Activated CD8-positive, alpha-beta T cell treated with anti-CD3 and anti-CD28 coated beads, Interleukin-2, amount 10 ng/mL, durations not matched to agents 7 days and 5 days (primary cell): ENCODE measurements around the gene DNMT3A. TPM values are rescaled to one million over a fixed set of nuclear protein-coding genes. Genes with fewer than 3 reads are reported as not detected.

Experiments used
- ATAC-seq: fragments of 150-1000 bp; cut with Tn5 transposase; one replicate; pipeline ENCODE4 v1.10.0; 2021; ENCODE audit warnings: moderate library complexity
- CTCF ChIA-PET: fragments of 350-600 bp; sonication (Branson Sonifier 250); formaldehyde crosslinking; loops from one replicate; lab custom pipeline; 2021; ENCODE audit warnings: antibody characterized with exemption; lab: Charles Lee
- POLR2A ChIA-PET: fragments of 350-600 bp; sonication (Branson Sonifier 250); formaldehyde crosslinking; loops from one replicate; lab custom pipeline; 2021; ENCODE audit warnings: antibody characterized with exemption; lab: Charles Lee
- DNase-seq: peaks from one replicate; pipeline ENCODE4 v3.0.0-alpha.2; 2020
- H3K27ac Mint-ChIP-seq: one replicate; pipeline ENCODE4 v1.8.0; 2021; ENCODE audit warnings: mild to moderate bottlenecking, mixed read lengths
- H3K27me3 Mint-ChIP-seq: one replicate; pipeline ENCODE4 v1.8.0; 2021; ENCODE audit warnings: low read depth, mixed read lengths
- H3K36me3 Mint-ChIP-seq: one replicate; pipeline ENCODE4 v1.8.0; 2021; ENCODE audit warnings: low read depth, mixed read lengths
- H3K4me1 Mint-ChIP-seq: one replicate; pipeline ENCODE4 v1.8.0; 2021; ENCODE audit warnings: low read depth, mixed read lengths
- H3K4me3 Mint-ChIP-seq: one replicate; pipeline ENCODE4 v1.8.0; 2021; ENCODE audit warnings: mild to moderate bottlenecking, mixed read lengths
- H3K9me3 Mint-ChIP-seq: one replicate; pipeline ENCODE4 v1.8.0; 2022; ENCODE audit warnings: mixed read lengths; ENCODE audit not compliant: insufficient read depth
- microRNA-seq: library from miRNA; unstranded; fragments of <30 nt; microRNA quantifications from one replicate; pipeline ENCODE4 v1.2.0, GENCODE V29; 2022
- total RNA-seq, 2 experiments: library from RNA; stranded (reverse); gene quantifications; one replicate each; pipeline ENCODE4 v1.2.3, GENCODE V29; 2021

DNMT3A gene
- total RNA-seq, 2 experiments from 2014 or later, result 76.4 to 79.8 TPM

- no peak overlapping the region for H3K4me3 Mint-ChIP-seq
- POLR2A ChIA-PET, result no interaction called here
- no peak for ATAC-seq
- no peaks in the 10 kb centered on the region for H3K36me3 Mint-ChIP-seq
- H3K4me1 Mint-ChIP-seq, result peaks cover 15% of the 10 kb centered on the region
- no peak for DNase-seq
- CTCF ChIA-PET, result interaction anchor here (3.5 to 4.0 kb wide), 2 partner anchors 69 to 223 kb away, joined by 30 to 39 read pairs; no protein-coding TSS in a partner anchor
- no peak overlapping the region for H3K27ac Mint-ChIP-seq
- no peaks in the 10 kb centered on the region for H3K9me3 Mint-ChIP-seq
- peaks cover 5% of the 10 kb centered on the region for H3K27me3 Mint-ChIP-seq
These were observed 143.6 kb downstream of the DNMT3A start for GRCh38 chr2:25198209-25198525.

GRCh38 chr2:25197336-25198208 is 144.2 kb downstream of the DNMT3A start:
- no peak for ATAC-seq
- H3K27ac Mint-ChIP-seq, result no peak overlapping the region
- no peaks in the 10 kb centered on the region for H3K36me3 Mint-ChIP-seq
- H3K4me3 Mint-ChIP-seq, result no peak overlapping the region
- DNase-seq, result no peak
- peaks cover 5% of the 10 kb centered on the region for H3K27me3 Mint-ChIP-seq
- H3K4me1 Mint-ChIP-seq, result peaks cover 13% of the 10 kb centered on the region
- CTCF ChIA-PET, result interaction anchor here (0.8 to 4.9 kb wide), 8 partner anchors 14 to 225 kb away, joined by 3 to 80 read pairs (median 6); partner anchors contain the start of genes EFR3B and POMC
- POLR2A ChIA-PET, result no interaction called here
- no peaks in the 10 kb centered on the region for H3K9me3 Mint-ChIP-seq

- no peak overlapping the region for H3K27ac Mint-ChIP-seq
- ATAC-seq, result no peak
- H3K9me3 Mint-ChIP-seq, result no peaks in the 10 kb centered on the region
- H3K4me1 Mint-ChIP-seq, result peaks cover 2% of the 10 kb centered on the region
- no peak for DNase-seq
- H3K4me3 Mint-ChIP-seq, result no peak overlapping the region
- ChIA-PET POLR2A (no interaction called here), CTCF (interaction anchor here (1.6 to 4.9 kb wide), 4 partner anchors 13 to 219 kb away, joined by 4 to 80 read pairs (median 34); partner anchors contain the start of gene POMC)
- H3K36me3 Mint-ChIP-seq, result no peaks in the 10 kb centered on the region
- H3K27me3 Mint-ChIP-seq, result peaks cover 5% of the 10 kb centered on the region
These were observed 147.1 kb downstream of the DNMT3A start for GRCh38 chr2:25194576-25195122.

GRCh38 chr2:25190536-25190935 is 151.2 kb downstream of the DNMT3A start:
- Mint-ChIP-seq H3K4me3 (no peak overlapping the region), H3K27ac (no peak overlapping the region), H3K36me3 (no peaks in the 10 kb centered on the region), H3K27me3 (peaks cover 3% of the 10 kb centered on the region), H3K9me3 (no peaks in the 10 kb centered on the region), H3K4me1 (no peaks in the 10 kb centered on the region)
- DNase-seq (no peak), ATAC-seq (no peak)
- ChIA-PET POLR2A (no interaction called here), CTCF (interaction anchor here (1.5 to 1.7 kb wide), 2 partner anchors 24 to 215 kb away, joined by 3 to 4 read pairs; no protein-coding TSS in a partner anchor)

GRCh38 chr2:25188405-25188804 is 153.3 kb downstream of the DNMT3A start:
- ATAC-seq (no peak), DNase-seq (no peak)
- CTCF ChIA-PET, result no interaction called here
- Mint-ChIP-seq H3K27ac (no peak overlapping the region), H3K4me1 (no peaks in the 10 kb centered on the region), H3K27me3 (peaks cover 4% of the 10 kb centered on the region), H3K36me3 (no peaks in the 10 kb centered on the region), H3K9me3 (no peaks in the 10 kb centered on the region), H3K4me3 (no peak overlapping the region)
- POLR2A ChIA-PET, result no interaction called here

- Mint-ChIP-seq H3K36me3 (no peaks in the 10 kb centered on the region), H3K4me3 (no peak overlapping the region), H3K27me3 (peaks cover 5% of the 10 kb centered on the region), H3K27ac (no peak overlapping the region), H3K9me3 (no peaks in the 10 kb centered on the region), H3K4me1 (no peaks in the 10 kb centered on the region)
- ChIA-PET POLR2A (no interaction called here), CTCF (no interaction called here)
- DNase-seq (no peak), ATAC-seq (no peak)
These were observed 153.9 kb downstream of the DNMT3A start for GRCh38 chr2:25187729-25188350.

GRCh38 chr2:25184254-25184653 is 157.5 kb downstream of the DNMT3A start:
- DNase-seq, result no peak
- Mint-ChIP-seq H3K27me3 (peaks cover 9% of the 10 kb centered on the region), H3K27ac (no peak overlapping the region), H3K4me3 (no peak overlapping the region), H3K9me3 (no peaks in the 10 kb centered on the region), H3K4me1 (no peaks in the 10 kb centered on the region), H3K36me3 (no peaks in the 10 kb centered on the region)
- ChIA-PET POLR2A (no interaction called here), CTCF (no interaction called here)
- ATAC-seq, result no peak

GRCh38 chr2:25178976-25179375 is 162.7 kb downstream of the DNMT3A start:
- CTCF ChIA-PET, result interaction anchor here (1.0 kb wide), 1 partner anchor 13 kb away, joined by 3 read pairs; no protein-coding TSS in a partner anchor
- Mint-ChIP-seq H3K27me3 (peaks cover 16% of the 10 kb centered on the region), H3K36me3 (no peaks in the 10 kb centered on the region), H3K27ac (no peak overlapping the region), H3K9me3 (no peaks in the 10 kb centered on the region), H3K4me3 (no peak overlapping the region), H3K4me1 (no peaks in the 10 kb centered on the region)
- POLR2A ChIA-PET, result interaction anchor here (0.5 kb wide), 1 partner anchor 21 kb away, joined by 4 read pairs; no protein-coding TSS in a partner anchor
- no peak for DNase-seq
- no peak for ATAC-seq

Small RNA genes within 50 kb of the gene (microRNA-seq; reads per million reads assigned to microRNA genes)
- gene MIR1301, result 794 reads per million, percentile 81 among the genes with 10 or more reads in this experiment

Other genes with a start within 250 kb of the DNMT3A start
- gene POMC, start 173.3 kb downstream of the DNMT3A start, total RNA-seq, result 1 to 10 TPM; 2.1 to 3.4 TPM